Adrenal gland (tissue), 5 donors: ENCODE results near the gene SOX13.

ENCODE experiments used
- POLR2A ChIP-seq, 2 donors: fragments of 450-650 bp; IDR thresholded peaks; one replicate each; pipeline ENCODE4 v1.6.1; 2017; ENCODE audit warnings: antibody characterized with exemption in 2 of 2, mild to moderate bottlenecking in 2 of 2, moderate library complexity in 1 of 2
- TF ChIP-seq, protein P1 (sequence below), 6 experiments: fragments of 450-650 bp in 4 of 6; fragments of 200-600 bp in 2 of 6; sonication (generic) in 1 of 6; IDR thresholded peaks; 1 replicate in 5 of 6; 2 replicates in 1 of 6; pipeline versions ENCODE4 v1.5.1 to v1.8.0; 2016 to 2021; ENCODE audit warnings: antibody characterized with exemption in 6 of 6, mild to moderate bottlenecking in 2 of 6, moderate library complexity in 1 of 6
- donor health status: DM: no; HTN: no; CAD: no.

DNA sequence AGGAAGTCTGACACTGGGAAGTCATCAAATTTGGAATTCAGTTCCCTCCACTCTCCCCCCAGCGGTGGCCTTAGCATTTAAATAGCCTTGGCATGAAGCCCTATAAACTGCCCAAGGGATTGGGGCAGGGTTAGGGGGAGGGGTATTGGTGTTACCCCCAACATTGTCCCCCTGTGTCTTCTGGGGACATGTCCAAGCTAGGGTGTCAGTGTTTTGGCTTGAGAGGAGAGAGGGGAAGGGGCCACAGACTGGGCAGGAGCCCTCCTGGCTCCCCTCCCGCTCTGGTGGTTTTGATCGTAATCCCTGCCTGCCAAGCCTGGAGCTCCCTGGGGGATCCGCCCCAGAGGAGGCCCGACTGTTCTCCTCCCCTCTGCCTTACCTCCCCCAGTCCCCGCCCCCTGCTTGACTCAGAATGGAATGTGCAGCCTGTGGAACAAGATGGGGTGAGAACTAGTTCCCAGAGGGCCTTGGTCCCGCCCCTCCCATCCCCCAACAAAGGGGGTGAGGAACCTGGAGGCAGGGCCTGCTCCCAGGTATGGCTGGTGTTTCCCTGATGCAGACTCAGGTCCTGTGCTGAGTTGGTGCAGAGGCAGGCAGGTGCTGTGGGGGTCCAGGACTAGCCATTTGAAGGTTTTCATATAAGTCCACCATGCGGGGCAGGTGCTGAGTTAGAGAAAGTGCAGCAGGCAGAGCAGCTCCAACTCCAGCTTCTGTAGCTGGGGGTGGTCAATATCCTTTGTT lies 7.4 kb downstream of the SOX13 start:
- TF ChIP-seq, protein P1, sequence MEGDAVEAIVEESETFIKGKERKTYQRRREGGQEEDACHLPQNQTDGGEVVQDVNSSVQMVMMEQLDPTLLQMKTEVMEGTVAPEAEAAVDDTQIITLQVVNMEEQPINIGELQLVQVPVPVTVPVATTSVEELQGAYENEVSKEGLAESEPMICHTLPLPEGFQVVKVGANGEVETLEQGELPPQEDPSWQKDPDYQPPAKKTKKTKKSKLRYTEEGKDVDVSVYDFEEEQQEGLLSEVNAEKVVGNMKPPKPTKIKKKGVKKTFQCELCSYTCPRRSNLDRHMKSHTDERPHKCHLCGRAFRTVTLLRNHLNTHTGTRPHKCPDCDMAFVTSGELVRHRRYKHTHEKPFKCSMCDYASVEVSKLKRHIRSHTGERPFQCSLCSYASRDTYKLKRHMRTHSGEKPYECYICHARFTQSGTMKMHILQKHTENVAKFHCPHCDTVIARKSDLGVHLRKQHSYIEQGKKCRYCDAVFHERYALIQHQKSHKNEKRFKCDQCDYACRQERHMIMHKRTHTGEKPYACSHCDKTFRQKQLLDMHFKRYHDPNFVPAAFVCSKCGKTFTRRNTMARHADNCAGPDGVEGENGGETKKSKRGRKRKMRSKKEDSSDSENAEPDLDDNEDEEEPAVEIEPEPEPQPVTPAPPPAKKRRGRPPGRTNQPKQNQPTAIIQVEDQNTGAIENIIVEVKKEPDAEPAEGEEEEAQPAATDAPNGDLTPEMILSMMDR (IDR thresholded peaks at IDR 0.05): peak in 2 of 6 experiments; percentile 7 to 9
- TF ChIP-seq POLR2A (IDR thresholded peaks at IDR 0.05): peak in 1 of 2 donors; percentile 15
